Activated T-helper 1 cell treated with anti-CD3 and anti-CD28 coated beads, Interleukin-12 subunit alpha, Interleukin-12 subunit beta, Interleukin-2, Interleukin-4 antibody, amounts not matched to agents 30 ng/mL and 10 ng/mL and 1 ng/mL, durations not matched to agents 14 hours and 24 hours and 36 hours (primary cell): ENCODE results near the gene ANO3. TPM values are rescaled to one million over a fixed set of nuclear protein-coding genes. Genes with fewer than 3 reads are reported as not detected.

Experiments
- DNase-seq: peaks from one replicate; pipeline ENCODE4 v3.0.0; 2021; ENCODE audit warnings: low spot score
- H3K27ac Mint-ChIP-seq: one replicate; pipeline ENCODE4 v1.8.0; 2021; ENCODE audit warnings: mild to moderate bottlenecking, mixed read lengths
- H3K27me3 Mint-ChIP-seq: one replicate; pipeline ENCODE4 v1.8.0; 2022; ENCODE audit warnings: mild to moderate bottlenecking, moderate library complexity, mixed read lengths; ENCODE audit not compliant: insufficient read depth
- H3K36me3 Mint-ChIP-seq: one replicate; pipeline ENCODE4 v1.8.0; 2021; ENCODE audit warnings: low read depth, mixed read lengths
- H3K4me1 Mint-ChIP-seq: one replicate; pipeline ENCODE4 v1.8.0; 2021; ENCODE audit warnings: low read depth, mixed read lengths
- H3K4me3 Mint-ChIP-seq: one replicate; pipeline ENCODE4 v1.8.0; 2021; ENCODE audit warnings: mild to moderate bottlenecking, moderate library complexity, mixed read lengths
- H3K9me3 Mint-ChIP-seq: one replicate; pipeline ENCODE4 v1.8.0; 2021; ENCODE audit warnings: mixed read lengths
- intact Hi-C: fragments of 100-400 bp; cut with micrococcal nuclease; formaldehyde crosslinking; loops from one replicate; pipeline ENCODE4 v1.15.1; 2024
- total RNA-seq: library from RNA; stranded (reverse); gene quantifications from 2 replicates; pipeline ENCODE4 v1.2.3, GENCODE V29; 2022

The ANO3 gene
- total RNA-seq, 1 donor from 2014 or later, result not detected

DNA sequence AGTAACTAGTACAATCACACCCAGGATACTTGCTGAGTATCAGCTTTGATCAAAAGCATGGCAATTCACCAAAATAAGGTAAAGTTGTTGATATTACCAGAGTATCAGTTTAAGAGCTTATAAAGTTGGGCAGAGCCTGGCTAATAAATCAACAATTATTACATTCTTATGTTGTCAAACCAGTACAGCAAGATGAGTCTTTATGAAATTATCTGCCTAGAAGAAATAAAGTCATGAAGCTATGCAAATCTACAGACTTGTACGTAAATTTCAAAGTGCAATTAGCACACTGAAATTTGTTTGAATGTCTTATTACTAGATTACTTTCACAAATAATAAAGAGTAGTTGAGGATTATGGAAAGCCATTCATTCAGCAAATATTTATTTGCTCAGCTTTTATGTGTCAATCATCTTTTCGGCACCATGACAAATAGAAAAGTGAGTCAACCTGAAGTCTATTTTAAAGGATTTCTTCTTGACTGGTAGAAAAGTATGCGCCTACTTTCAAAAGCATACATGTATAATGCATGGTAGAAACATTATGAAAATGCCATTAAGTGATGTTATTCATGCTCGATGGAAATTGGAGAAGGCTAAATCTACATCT lies 5.0 kb upstream of the ANO3 start:
- intact Hi-C loops, result no loop called here
- no peak overlapping the region for H3K4me3 Mint-ChIP-seq
- peaks cover 3% of the 10 kb centered on the region for H3K27me3 Mint-ChIP-seq
- H3K36me3 Mint-ChIP-seq, result no peaks in the 10 kb centered on the region
- no peak overlapping the region for H3K27ac Mint-ChIP-seq
- no peaks in the 10 kb centered on the region for H3K9me3 Mint-ChIP-seq
- H3K4me1 Mint-ChIP-seq, result no peaks in the 10 kb centered on the region
- DNase-seq, result no peak

GRCh38 chr11:26329206-26329605 lies 2.7 kb upstream of the ANO3 start:
- Mint-ChIP-seq H3K4me3 (no peak overlapping the region), H3K4me1 (no peaks in the 10 kb centered on the region), H3K9me3 (no peaks in the 10 kb centered on the region), H3K27me3 (peaks cover 11% of the 10 kb centered on the region), H3K27ac (no peak overlapping the region), H3K36me3 (no peaks in the 10 kb centered on the region)
- intact Hi-C loops, result no loop called here
- DNase-seq, result no peak

GRCh38 chr11:26330262-26330661 lies 1.7 kb upstream of the ANO3 start:
- Mint-ChIP-seq H3K27me3 (peaks cover 11% of the 10 kb centered on the region), H3K9me3 (no peaks in the 10 kb centered on the region), H3K27ac (no peak overlapping the region), H3K4me3 (no peak overlapping the region), H3K4me1 (no peaks in the 10 kb centered on the region), H3K36me3 (no peaks in the 10 kb centered on the region)
- intact Hi-C loops, result no loop called here
- no peak for DNase-seq

DNA sequence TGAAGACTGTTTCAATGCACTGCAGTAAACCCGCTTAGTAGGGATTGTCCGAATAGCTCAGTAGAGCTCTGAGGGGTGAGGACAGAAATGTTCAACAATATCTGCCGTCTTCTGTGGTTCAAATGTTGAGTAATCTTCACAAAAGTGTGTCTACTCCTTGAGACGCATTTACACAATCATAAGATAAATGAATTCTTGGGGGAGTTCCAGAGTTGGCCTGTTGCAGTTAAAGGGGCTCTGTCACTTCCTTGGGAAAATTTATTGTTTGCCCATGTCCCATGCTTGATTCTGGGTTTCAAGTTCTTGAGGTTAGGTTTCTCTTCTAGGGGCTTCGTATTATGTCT lies 614 bp downstream of the ANO3 start:
- intact Hi-C loops, result no loop called here
- Mint-ChIP-seq H3K36me3 (no peaks in the 10 kb centered on the region), H3K4me3 (no peak overlapping the region), H3K27me3 (peaks cover 11% of the 10 kb centered on the region), H3K4me1 (no peaks in the 10 kb centered on the region), H3K27ac (no peak overlapping the region), H3K9me3 (no peaks in the 10 kb centered on the region)
- DNase-seq, result no peak

GRCh38 chr11:26333906-26334305 lies 2.0 kb downstream of the ANO3 start:
- Mint-ChIP-seq H3K4me1 (no peaks in the 10 kb centered on the region), H3K36me3 (no peaks in the 10 kb centered on the region), H3K27ac (no peak overlapping the region), H3K27me3 (peaks cover 11% of the 10 kb centered on the region), H3K4me3 (no peak overlapping the region), H3K9me3 (no peaks in the 10 kb centered on the region)
- DNase-seq, result no peak
- intact Hi-C loops, result no loop called here

- no peak for DNase-seq
- H3K9me3 Mint-ChIP-seq, result no peaks in the 10 kb centered on the region
- intact Hi-C loops, result no loop called here
- H3K27me3 Mint-ChIP-seq, result peaks cover 11% of the 10 kb centered on the region
- no peak overlapping the region for H3K27ac Mint-ChIP-seq
- no peak overlapping the region for H3K4me3 Mint-ChIP-seq
- H3K36me3 Mint-ChIP-seq, result no peaks in the 10 kb centered on the region
- H3K4me1 Mint-ChIP-seq, result no peaks in the 10 kb centered on the region
Measured at GRCh38 chr11:26335903-26336302, 4.0 kb downstream of the ANO3 start.

GRCh38 chr11:26344647-26345046 lies 12.7 kb downstream of the ANO3 start:
- no peaks in the 10 kb centered on the region for H3K4me1 Mint-ChIP-seq
- H3K36me3 Mint-ChIP-seq, result no peaks in the 10 kb centered on the region
- no peak overlapping the region for H3K27ac Mint-ChIP-seq
- DNase-seq, result no peak
- no peaks in the 10 kb centered on the region for H3K9me3 Mint-ChIP-seq
- intact Hi-C loops, result no loop called here
- no peak overlapping the region for H3K4me3 Mint-ChIP-seq
- H3K27me3 Mint-ChIP-seq, result no peaks in the 10 kb centered on the region

DNA sequence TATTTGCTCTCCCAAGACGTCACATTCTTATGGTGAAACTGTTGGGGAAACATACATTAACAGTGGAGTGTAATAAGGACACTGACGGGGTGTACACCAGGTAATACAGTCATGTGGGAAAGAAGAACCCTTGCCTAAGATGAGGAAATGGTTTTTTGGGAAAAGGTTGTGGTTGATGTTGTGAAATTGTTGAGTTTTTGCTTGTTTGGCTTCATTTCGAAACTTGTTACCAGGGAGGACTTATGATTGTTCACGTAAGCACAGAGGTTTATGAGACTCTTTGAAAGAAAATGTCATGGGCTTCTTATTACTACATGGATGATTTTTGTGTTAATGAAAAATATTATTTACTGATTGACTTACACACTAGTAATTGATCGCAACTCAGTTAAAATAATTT lies 16.8 kb downstream of the ANO3 start:
- intact Hi-C loops, result no loop called here
- Mint-ChIP-seq H3K4me1 (no peaks in the 10 kb centered on the region), H3K27me3 (no peaks in the 10 kb centered on the region), H3K4me3 (no peak overlapping the region), H3K36me3 (no peaks in the 10 kb centered on the region), H3K9me3 (no peaks in the 10 kb centered on the region), H3K27ac (no peak overlapping the region)
- no peak for DNase-seq

GRCh38 chr11:26350002-26350401 lies 18.1 kb downstream of the ANO3 start:
- intact Hi-C loops, result no loop called here
- Mint-ChIP-seq H3K4me3 (no peak overlapping the region), H3K36me3 (no peaks in the 10 kb centered on the region), H3K27ac (no peak overlapping the region), H3K4me1 (no peaks in the 10 kb centered on the region), H3K27me3 (no peaks in the 10 kb centered on the region), H3K9me3 (peaks cover 2% of the 10 kb centered on the region)
- DNase-seq, result no peak

DNA sequence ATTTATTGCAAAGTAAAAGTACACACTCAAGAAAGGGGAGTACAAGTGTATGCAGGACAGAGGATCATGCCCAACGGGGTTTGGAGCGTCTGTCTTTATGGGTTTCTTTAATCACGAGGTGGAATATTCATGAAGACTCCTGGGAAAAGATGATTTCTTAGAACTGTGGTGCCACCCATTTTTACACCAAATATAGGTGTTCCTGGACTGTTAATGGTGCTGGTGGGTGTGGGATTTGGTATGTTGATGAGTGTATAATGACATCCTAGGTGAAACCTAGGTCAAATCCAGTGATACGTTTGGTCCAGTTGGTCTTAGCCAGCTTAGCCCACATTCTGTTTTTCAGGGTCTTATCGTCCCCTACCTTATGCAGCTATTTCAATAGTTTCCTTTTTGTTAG lies 21.1 kb downstream of the ANO3 start:
- Mint-ChIP-seq H3K27ac (no peak overlapping the region), H3K27me3 (no peaks in the 10 kb centered on the region), H3K4me1 (no peaks in the 10 kb centered on the region), H3K4me3 (no peak overlapping the region), H3K36me3 (no peaks in the 10 kb centered on the region), H3K9me3 (peaks cover 3% of the 10 kb centered on the region)
- no peak for DNase-seq
- intact Hi-C loops, result no loop called here

DNA sequence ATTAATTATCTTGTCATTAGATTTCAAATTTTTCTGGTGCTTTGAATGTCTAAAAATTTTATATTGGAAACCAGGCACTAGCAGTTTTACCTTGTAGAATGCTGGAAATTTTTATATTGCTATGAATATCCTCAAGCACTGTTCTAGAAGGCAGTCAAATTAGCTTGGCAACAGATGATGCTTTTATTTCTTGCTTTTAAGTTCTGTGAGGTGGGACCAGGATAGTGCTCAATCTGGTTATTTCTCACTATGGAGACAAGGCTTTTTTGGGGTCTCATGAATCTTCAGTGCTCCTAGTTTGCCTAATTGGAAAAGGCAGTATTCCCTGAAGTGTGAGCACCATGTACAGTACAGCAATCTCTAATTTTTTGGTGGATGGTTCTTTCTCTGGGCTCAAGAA lies 27.1 kb downstream of the ANO3 start:
- no peaks in the 10 kb centered on the region for H3K36me3 Mint-ChIP-seq
- H3K27me3 Mint-ChIP-seq, result no peaks in the 10 kb centered on the region
- intact Hi-C loops, result no loop called here
- no peak overlapping the region for H3K27ac Mint-ChIP-seq
- H3K4me3 Mint-ChIP-seq, result no peak overlapping the region
- peaks cover 3% of the 10 kb centered on the region for H3K9me3 Mint-ChIP-seq
- no peak for DNase-seq
- H3K4me1 Mint-ChIP-seq, result no peaks in the 10 kb centered on the region

GRCh38 chr11:26365284-26365683 lies 33.4 kb downstream of the ANO3 start:
- Mint-ChIP-seq H3K9me3 (peaks cover 11% of the 10 kb centered on the region), H3K4me3 (no peak overlapping the region), H3K27me3 (no peaks in the 10 kb centered on the region), H3K36me3 (no peaks in the 10 kb centered on the region), H3K27ac (no peak overlapping the region), H3K4me1 (no peaks in the 10 kb centered on the region)
- intact Hi-C loops, result no loop called here
- DNase-seq, result no peak

DNA sequence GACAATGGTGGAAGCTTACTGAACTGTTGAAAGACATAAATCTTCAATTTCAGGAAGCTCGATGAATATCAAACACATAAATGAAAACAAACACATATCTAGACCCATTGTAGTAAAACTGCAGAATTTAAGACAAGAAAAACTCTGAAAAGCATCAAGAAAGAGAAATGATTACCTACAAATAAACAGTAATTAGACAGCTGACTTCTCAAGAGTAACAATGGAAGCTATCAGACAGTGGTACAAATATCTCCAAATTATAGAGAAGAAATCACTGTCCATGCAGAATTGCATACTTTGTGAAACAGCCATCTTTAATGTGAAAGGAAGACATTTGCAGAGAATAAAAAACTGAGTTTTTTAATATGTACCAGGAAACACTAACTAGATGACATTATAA lies 45.7 kb downstream of the ANO3 start:
- Mint-ChIP-seq H3K27ac (no peak overlapping the region), H3K9me3 (peaks cover 26% of the 10 kb centered on the region), H3K36me3 (no peaks in the 10 kb centered on the region), H3K4me3 (no peak overlapping the region), H3K4me1 (no peaks in the 10 kb centered on the region), H3K27me3 (no peaks in the 10 kb centered on the region)
- DNase-seq, result no peak
- intact Hi-C loops, result no loop called here

DNA sequence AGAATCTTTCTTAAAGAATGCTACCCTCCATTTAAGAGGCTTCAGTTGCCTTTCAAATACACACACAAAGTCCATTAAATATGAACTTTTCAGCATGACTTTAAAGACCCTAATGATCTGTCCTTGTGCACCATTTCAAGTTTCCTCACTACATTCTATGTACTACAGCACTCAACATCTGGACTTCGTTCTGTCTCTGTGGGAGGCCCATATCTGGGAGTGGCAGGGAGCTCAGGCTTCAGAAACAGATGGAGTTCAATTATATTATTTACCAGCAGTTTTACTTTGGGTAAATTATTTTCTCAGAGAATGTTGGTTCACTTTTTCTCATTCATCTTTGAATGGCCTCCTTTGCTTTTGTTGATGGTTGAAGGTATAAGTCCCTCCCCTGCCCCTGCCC lies 67.4 kb downstream of the ANO3 start:
- Mint-ChIP-seq H3K36me3 (no peaks in the 10 kb centered on the region), H3K27me3 (no peaks in the 10 kb centered on the region), H3K27ac (no peak overlapping the region), H3K4me3 (no peak overlapping the region), H3K4me1 (no peaks in the 10 kb centered on the region), H3K9me3 (peaks cover 3% of the 10 kb centered on the region)
- intact Hi-C loops, result no loop called here
- DNase-seq, result no peak
